NCI-H510A treated with DMSO at 0.1 percent for 48 hours (cell line): ENCODE results near the gene CLTB.
"Not testable (repeated sequence)": the region's sequence is repeated elsewhere in the genome, so short reads cannot be mapped to it uniquely, and the experiment has no call there.

Experiments used
- DNase-seq: peaks from one replicate; lab custom pipeline; 2025; lab: John Stamatoyannopoulos, UW

CLTB gene

GRCh38 chr5:176426876-176427275, 10.5 kb upstream of the CLTB start:
- no peak for DNase-seq

- DNase-seq: no peak
Measured at GRCh38 chr5:176425791-176426190, 9.5 kb upstream of the CLTB start.

- no peak for DNase-seq
Measured at GRCh38 chr5:176425138-176425537, 8.8 kb upstream of the CLTB start.

GRCh38 chr5:176424181-176424580, 7.8 kb upstream of the CLTB start:
- no peak for DNase-seq

GRCh38 chr5:176420972-176421544, 4.7 kb upstream of the CLTB start:
- no peak for DNase-seq

- no peak for DNase-seq
Measured at GRCh38 chr5:176420086-176420485, 3.7 kb upstream of the CLTB start.

- no peak for DNase-seq
Measured at GRCh38 chr5:176418251-176418650, 1.9 kb upstream of the CLTB start.

- no peak for DNase-seq
Measured at GRCh38 chr5:176416965-176417364, 626 bp upstream of the CLTB start.

- no peak for DNase-seq
Measured at GRCh38 chr5:176415240-176415951, 943 bp downstream of the CLTB start.

GRCh38 chr5:176414704-176415103, 1.6 kb downstream of the CLTB start:
- DNase-seq: no peak

- DNase-seq: no peak
Measured at GRCh38 chr5:176413709-176414191, 2.6 kb downstream of the CLTB start.

GRCh38 chr5:176413255-176413565, 3.1 kb downstream of the CLTB start:
- no peak for DNase-seq

GRCh38 chr5:176412517-176413254, 3.7 kb downstream of the CLTB start:
- no peak for DNase-seq

GRCh38 chr5:176410486-176411180, 5.7 kb downstream of the CLTB start:
- DNase-seq: no peak

GRCh38 chr5:176409765-176410164, 6.6 kb downstream of the CLTB start:
- no peak for DNase-seq

GRCh38 chr5:176408590-176408989, 7.7 kb downstream of the CLTB start:
- DNase-seq: no peak

- DNase-seq: not testable (repeated sequence)
Measured at GRCh38 chr5:176408252-176408573, 8.1 kb downstream of the CLTB start.

GRCh38 chr5:176407456-176408251, 8.7 kb downstream of the CLTB start:
- no peak for DNase-seq

GRCh38 chr5:176406436-176407052, 9.8 kb downstream of the CLTB start:
- DNase-seq: no peak

- no peak for DNase-seq
Measured at GRCh38 chr5:176405656-176406435, 10.5 kb downstream of the CLTB start.
